GM12872 (cell line): ENCODE data around the gene HRCT1.

ENCODE experiments used
- CTCF ChIP-seq: IDR thresholded peaks from 3 replicates; pipeline ENCODE4 v1.5.1; 2011; ENCODE audit warnings: low read depth, mild to moderate bottlenecking, low read length, moderate library complexity; ENCODE audit not compliant: insufficient read depth

Gene HRCT1

GRCh38 chr9:35917261-35917660 lies 11.3 kb downstream of the HRCT1 start:
- no peak for TF ChIP-seq CTCF

DNA sequence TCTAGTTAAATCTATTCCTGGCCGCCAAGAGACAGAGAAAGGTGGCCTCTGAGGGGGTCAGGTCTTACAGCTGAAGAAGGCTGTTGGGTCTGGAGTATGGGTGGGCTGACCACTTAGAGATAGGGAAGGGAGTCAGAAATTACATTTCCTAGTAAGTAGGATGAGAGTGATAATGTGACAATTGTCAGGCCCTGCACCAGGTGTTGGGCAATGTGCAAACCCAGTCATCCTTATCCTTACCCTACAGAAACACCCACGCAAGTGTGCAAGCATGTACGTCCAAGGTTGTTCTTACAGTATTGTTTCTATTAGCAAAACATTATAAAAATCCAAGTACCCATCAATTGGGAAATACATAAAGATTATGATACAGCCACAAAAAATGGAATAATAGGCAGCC lies 12.8 kb downstream of the HRCT1 start:
- no peak for TF ChIP-seq CTCF

- no peak for TF ChIP-seq CTCF
Observed at GRCh38 chr9:35919212-35920008, 13.4 kb downstream of the HRCT1 start.

DNA sequence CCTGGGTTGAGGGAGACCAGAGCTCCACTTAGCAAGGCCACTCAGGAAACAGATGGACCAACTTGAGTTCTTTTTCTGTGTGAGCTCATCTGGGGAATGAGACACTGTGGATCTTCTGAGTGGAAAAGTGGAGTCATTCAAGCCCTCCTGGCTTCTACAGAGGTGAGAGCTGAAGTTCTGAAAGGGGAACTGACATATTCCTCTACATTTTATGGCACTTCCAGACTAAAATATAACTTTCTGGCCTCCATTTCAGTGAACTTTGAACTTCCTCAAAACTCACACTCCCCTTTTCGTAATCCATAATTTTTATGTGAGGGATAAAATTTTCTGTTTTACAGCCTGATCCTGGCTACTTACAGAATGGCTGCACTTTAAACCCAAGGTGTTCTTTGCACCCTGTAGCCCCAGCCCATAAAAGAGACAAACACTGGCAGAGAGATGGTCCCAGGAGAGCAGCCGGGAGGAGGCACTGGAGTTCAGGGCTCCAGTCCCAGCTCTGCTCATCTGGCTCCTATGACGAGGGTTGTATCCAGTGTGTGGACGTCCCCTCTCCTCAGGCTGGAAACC lies 14.1 kb downstream of the HRCT1 start:
- TF ChIP-seq CTCF = no peak

DNA sequence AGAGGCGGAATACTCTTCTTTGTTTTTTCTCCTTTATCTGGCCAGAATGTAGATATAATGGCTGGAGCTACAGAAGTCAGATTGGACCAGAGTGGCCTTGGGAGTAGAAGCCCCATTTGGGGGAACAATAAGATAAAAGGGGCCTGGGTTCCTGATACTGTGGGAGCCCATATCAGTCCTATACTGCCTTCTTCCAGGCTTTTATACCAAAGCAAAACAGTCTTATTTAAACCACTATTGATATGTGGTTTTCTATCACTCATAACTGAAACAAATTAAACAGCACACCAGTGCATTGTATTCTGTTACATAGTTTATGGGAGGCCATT lies 17.6 kb downstream of the HRCT1 start:
- no peak for TF ChIP-seq CTCF

DNA sequence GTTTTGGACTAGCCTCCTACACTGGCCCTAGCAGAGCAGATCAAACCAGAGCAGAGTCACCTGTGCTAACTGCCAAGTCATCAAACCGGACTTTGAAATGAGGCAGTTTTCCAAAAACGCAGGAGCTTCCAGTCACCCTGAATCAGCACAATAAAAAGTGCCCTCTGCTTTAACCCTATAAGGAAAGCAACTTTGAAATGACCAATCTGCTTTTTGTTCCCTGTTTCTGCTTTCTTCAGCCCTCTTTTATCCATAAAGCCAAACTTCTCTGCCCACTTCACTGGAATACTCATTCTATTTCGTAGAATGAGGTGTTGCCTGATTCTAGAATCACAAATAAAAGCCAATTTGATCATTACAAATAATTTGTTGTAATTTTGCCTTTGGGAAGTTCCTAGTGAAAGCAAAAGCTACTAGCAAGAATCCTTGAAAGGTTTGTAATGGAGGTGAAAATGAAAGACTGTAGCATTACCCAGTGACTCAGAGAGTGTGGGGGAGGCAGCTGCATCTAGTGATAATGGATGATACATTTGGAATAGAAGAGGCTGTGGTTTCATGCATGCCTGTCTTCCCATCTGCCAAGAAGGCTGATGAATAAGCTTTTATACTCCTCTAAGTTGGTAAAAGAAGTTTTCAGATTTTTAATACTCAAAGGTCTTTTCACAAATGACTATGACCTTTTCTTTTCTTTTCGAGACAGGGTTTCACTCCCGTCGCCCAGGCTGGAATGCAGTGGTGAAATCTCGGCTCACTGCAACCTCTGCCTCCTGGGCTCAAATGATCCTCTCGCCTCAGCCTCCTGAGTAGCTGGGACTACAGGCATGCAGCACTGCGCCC lies 18.1 kb downstream of the HRCT1 start:
- no peak for TF ChIP-seq CTCF
